HG03135 (cell line): ENCODE measurements around the gene SYNE3.
A peak's percentile ranks its signal among the peaks of the same experiment; 100 is the strongest.

Experiments used
- ATAC-seq: cut with Tn5 transposase; IDR thresholded peaks from one replicate; pipeline ENCODE4 v1.9.1; 2021; ENCODE audit warnings: mild to moderate bottlenecking, moderate library complexity; ENCODE audit not compliant: unreplicated experiment

Gene SYNE3

GRCh38 chr14:95516554-95517181, at the start of gene SYNE3:
SYNE3 (minus strand) TSS chr14:95516650; CDS start chr14:95475821, 40,829 bp downstream.
- peak; percentile 42 for ATAC-seq

- ATAC-seq, result no peak
Measured at GRCh38 chr14:95564060-95564459, 47.6 kb upstream of the SYNE3 start.

- no peak for ATAC-seq
Measured at GRCh38 chr14:95562892-95563685, 46.6 kb upstream of the SYNE3 start.

- peak; percentile 93 for ATAC-seq
Measured at GRCh38 chr14:95561001-95561412, 44.6 kb upstream of the SYNE3 start.

GRCh38 chr14:95559203-95559602, 42.8 kb upstream of the SYNE3 start:
- ATAC-seq, result no peak

DNA sequence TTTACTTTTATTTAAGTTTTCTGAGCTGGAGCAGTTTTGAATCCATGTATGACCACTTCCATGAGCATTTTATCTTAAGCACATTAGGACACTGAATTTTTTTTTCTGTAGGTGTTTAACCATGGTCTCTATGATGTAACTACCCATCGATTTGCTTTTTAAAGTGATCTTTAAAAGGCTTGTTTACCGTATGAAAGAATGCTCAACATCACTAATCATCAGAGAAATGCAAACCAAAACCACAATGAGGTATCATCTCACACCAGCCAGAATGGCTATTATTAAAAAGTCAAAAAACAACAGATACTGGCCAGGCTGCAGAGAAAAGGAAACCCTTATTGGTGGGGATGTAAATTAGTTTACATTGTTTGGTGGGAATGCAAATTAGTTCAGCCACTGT, 41.4 kb upstream of the SYNE3 start:
- no peak for ATAC-seq

DNA sequence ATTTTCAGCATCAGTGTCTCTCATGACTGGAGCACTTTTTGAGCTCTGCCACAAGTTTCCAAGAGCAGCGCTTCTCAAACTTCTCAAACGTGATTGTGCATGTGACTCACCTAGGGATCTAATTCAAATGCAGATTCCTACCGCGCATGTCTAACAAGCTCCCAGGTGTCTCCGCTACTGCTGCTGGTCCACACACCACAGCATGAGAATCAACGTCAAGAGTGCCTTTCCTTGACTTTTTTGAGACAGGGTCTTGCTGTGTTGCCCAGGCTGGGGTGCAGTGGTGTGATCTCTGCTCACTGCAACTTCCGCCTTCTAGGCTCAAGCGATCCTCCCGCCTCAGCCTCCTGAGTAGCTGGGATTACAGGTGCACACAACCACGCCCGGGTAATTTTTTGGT, 40.8 kb upstream of the SYNE3 start:
- no peak for ATAC-seq

DNA sequence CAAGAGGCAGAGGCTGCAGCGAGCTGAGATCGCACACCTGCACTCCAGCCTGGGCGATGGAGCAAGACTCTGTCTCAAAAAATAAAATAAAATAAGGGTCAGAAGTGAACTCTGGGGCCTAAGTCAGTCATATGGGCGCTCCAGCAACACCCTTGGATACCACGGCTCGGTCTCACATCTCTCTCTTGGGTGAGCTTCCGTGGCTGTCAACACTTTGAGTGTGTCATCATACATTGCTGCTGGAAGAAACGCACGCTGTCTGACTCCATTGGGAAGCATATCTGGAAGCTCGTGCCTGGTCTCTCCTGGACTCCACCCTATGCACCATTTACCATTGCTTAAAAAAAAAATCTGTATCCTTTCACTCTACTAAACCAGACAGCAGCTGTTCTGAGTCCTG, 38.6 kb upstream of the SYNE3 start:
- ATAC-seq, result no peak

DNA sequence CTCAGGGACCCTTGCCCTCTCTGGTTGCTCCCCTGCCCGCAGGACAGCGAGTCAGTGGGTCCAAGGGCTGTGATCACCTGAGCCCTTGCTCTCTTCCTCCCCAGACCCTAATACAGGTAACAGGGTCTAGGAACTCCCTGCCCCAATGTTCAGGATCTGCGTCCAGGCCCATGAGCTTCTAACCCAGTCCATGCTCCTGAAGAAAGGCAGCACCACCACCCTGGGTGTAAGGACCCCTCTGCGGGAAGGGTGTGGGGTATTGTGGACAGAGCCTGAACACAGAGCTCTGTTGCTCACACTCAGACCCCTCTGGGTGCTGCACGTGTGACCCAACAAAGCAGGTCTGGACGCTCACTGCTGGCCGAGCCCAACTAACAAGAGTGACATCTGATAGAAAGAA, 36.7 kb upstream of the SYNE3 start:
- no peak for ATAC-seq

DNA sequence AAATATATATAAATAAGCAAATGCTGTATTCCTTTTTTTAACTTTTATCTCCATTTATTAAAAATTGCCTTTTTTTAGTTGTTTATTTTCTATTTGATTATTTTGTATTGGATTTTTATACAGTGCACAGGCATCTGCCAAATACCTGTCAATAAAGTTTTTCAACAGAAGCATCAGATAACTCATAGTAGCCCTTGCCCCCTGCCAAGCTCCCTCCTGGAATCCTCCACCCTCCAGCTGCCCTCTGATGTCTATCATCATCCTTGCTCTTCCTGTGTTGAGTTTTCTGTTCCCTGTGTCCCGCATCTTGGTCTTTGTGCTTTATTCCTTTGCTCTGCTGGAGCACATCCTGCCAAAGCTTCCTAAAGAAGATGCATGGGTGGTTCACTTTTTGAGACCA, 35.0 kb upstream of the SYNE3 start:
- no peak for ATAC-seq

DNA sequence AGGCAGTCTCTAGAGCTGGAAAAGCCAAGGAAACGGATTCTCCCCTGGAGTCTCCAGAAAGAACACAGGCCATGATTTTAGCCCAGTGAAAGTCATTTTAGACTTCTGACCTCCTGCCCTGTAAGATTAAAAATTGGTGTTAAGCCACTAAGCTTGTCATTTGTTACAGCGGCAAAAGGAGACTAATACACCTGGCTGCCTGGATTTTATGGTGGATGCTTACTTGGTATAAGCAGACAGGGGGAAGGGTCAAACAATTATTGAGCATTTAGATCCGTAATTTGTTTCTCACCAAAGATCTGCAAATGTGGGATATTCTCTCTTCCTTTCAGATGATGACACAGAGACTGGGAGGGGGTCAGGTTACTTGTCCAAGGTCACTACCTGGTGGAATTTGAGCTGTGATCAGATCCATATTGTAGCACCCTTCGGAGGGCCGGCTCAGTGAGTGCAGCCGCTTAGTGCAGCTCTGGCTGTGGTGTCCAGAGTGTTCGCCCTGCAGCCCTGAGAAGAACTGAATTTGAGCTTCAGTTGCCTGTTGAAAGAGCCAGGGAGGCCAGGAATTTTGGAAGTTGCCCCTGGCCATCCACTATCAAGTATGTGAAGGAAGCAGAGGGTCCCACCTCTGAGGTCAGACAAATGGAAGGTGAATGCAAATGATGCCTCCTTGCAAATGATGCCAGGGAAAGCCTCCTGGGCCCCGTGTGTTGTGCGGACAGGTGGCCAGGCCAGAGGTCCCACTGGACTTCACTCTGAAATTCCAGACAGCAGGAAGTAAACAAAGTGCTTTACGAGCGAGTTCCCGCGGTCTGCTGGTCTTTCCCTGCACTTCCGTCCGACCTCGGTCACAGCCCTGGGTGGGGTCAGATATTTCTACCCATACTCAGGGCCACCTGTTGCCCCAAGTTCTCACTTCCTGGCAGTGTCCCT, 33.5 kb upstream of the SYNE3 start:
- ATAC-seq, result no peak

- ATAC-seq, result no peak
Measured at GRCh38 chr14:95548328-95548929, 32.0 kb upstream of the SYNE3 start.

GRCh38 chr14:95547626-95548327, 31.3 kb upstream of the SYNE3 start:
- ATAC-seq, result no peak

- no peak for ATAC-seq
Measured at GRCh38 chr14:95547272-95547625, 30.8 kb upstream of the SYNE3 start.

DNA sequence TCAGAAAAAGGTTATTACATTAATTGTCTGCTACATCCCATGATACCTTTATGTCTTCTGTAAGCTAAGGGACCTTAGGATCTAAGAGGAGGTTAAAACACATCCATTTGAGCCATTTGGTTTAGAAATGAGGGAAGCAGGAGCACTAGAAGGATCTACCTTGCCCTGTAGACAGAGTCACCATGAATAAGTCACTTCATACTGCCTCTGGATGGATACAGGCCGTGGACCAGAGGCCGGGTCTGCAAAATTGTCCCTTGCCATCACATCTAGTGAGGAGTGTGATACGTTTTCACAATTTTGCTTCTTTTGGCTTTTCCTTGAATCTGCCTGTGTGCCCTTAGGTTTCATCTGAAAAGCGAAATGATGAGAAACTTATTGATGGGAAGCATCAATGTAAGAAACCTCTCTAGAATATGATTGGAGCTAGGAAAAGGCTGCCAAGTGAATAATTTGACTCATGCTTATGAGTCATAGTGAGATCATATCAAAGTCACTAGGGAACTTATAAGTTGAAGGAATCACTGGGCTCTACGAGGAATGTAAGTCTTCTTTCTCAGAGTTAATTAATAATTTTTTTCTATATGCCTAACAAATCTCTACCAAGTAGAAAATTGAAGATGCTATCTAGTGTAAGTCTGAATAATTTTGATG, 29.2 kb upstream of the SYNE3 start:
- no peak for ATAC-seq

DNA sequence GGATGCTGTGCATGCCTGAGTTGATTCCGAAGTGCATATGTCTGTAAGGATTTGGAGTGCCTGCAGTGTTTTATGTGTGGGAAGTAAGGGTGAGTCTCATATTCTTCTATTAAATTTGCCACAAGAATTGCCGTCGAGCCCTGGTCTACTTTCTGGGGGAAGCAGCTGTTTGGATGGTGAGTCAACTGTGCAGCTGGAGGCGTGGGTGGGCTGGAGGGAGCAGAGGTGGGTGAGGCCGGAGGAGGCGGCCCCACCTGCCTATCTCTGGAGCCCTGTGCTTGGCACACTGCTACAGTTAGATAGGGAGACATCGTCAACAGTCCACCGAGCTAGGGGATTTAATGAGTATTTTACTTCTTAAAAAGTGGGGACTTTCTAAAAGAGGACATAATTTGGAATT, 28.1 kb upstream of the SYNE3 start:
- no peak for ATAC-seq

DNA sequence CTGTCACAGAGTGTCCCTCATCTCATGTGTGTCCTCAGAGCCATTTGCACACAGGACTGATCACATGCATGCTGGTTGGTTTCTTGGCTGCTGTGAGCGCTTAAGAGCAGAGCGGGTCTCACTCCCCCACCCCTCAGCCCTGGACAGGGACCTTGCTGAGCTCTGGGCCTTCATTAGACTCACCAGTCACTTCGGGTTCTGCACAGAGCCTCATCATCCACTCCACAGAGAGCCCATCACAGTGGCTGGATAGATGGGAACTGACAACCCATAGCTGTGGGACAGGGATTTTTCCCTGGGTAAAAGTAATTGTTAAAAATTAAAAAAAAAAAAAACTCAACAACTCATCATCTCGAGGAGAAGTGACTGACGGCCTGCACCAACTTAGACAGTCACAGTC, 26.6 kb upstream of the SYNE3 start:
- ATAC-seq, result no peak

- no peak for ATAC-seq
Measured at GRCh38 chr14:95541932-95542930, 25.8 kb upstream of the SYNE3 start.

DNA sequence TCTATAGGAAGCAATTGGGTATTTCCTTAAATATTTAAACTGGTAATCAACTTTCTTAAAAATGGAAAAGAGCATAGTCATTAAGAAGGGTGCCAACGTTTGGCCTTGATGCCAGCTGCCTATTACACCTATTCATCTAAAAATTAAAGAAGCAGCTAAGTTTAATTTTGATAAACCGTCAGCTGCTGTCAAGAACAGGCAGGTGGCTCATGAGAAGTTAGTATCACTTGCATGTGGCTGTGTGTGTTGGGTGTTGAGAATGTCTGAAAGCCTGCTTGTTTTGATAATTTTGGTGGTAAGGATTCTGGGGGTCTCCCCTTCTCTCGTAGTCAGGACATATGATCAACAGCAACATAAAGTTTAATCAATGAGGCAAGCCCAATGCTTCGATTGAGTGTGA, 24.9 kb upstream of the SYNE3 start:
- ATAC-seq, result no peak
